ENCODE measurements around the gene PMPCA. TPM values are rescaled to one million over a fixed set of nuclear protein-coding genes. Genes with fewer than 3 reads are reported as not detected.

Gene PMPCA
- 10 to 100 TPM; 69.2 to 73.7 TPM for total RNA-seq

GRCh38 chr9:136410500-136411287 lies at the start of gene PMPCA, which contains the start of gene ENTR1:
Gene PMPCA (plus strand): TSS chr9:136410658. CDS start chr9:136410669, 11 bp downstream.
Gene ENTR1 (minus strand): TSS chr9:136410614. CDS start chr9:136410397, 217 bp downstream.
- Mint-ChIP-seq H3K27me3 (ENCODE audit: low read depth) (no peaks in the 10 kb centered on the region), H3K4me3 (peak within 1 kb of the TSS; percentile 90), H3K4me1 (ENCODE audit: low read depth) (peaks cover 56% of the 10 kb centered on the region), H3K36me3 (ENCODE audit: low read depth) (peaks cover 56% of the 10 kb centered on the region), H3K27ac (peak within 1 kb of the TSS; percentile 95), H3K9me3 (no peaks in the 10 kb centered on the region)
- intact Hi-C loops (cut with micrococcal nuclease) = loop anchor here (1.0 to 5.0 kb wide), 2 partner anchors 10 to 832 kb away; partner anchors contain the start of genes SNAPC4 and TUBB4B
- peak; percentile 98 for DNase-seq
- CTCF ChIA-PET = interaction anchor here (0.9 to 2.1 kb wide), 5 partner anchors 10 to 73 kb away, joined by 3 to 8 read pairs (median 4); partner anchors contain the start of gene INPP5E

GRCh38 chr9:136361047-136361753 lies 49.3 kb upstream of the PMPCA start:
- no peak for DNase-seq
- peaks cover 5% of the 10 kb centered on the region for H3K4me1 Mint-ChIP-seq (ENCODE audit: low read depth)
- H3K4me3 Mint-ChIP-seq = no peak overlapping the region
- CTCF ChIA-PET = no interaction called here
- intact Hi-C loops (cut with micrococcal nuclease) = no loop called here
- no peaks in the 10 kb centered on the region for H3K27me3 Mint-ChIP-seq (ENCODE audit: low read depth)
- no peak overlapping the region for H3K27ac Mint-ChIP-seq
- H3K36me3 Mint-ChIP-seq (ENCODE audit: low read depth) = no peaks in the 10 kb centered on the region
- no peaks in the 10 kb centered on the region for H3K9me3 Mint-ChIP-seq

DNA sequence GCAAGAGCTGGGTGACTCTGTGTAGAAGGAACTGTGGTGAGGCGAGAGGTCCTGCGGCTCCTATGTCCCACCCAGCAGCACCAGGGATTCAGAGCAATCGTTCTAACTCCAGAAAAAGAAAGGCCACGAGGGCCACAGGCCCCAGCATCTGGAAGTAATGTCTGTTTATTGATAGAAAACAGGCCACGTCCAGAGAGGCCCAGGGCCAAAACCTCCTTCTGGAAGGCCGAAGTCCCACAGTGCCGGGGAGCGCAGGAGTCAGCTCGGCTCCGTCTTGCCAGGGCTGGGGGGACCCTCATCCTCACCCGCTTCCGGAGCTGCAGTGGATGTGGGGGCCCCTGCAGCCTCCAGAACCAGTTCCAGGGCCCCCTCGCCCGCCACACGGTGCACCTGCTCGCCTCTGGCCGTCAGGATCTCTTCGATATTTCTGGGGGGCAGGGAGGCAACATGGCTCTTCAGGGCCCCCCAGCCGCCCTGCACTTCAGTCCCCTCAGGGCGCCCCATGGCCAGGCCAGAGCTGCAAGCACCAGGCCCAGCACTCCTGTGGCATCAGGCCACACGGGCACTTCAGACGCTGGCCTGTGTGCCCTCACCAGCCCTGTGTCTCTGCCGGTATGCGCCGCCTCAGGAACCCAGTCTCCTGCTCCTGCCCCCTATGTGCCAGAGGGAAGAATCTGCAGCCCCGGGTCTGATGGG lies 48.6 kb upstream of the PMPCA start:
- no peak overlapping the region for H3K4me3 Mint-ChIP-seq
- CTCF ChIA-PET = interaction anchor here (1.1 kb wide), 1 partner anchor 23 kb away, joined by 3 read pairs; no protein-coding TSS in a partner anchor
- intact Hi-C loops (cut with micrococcal nuclease) = loop anchor here (2.0 kb wide), 2 partner anchors 183 to 455 kb away; partner anchors contain the start of gene CAMSAP1

DNA sequence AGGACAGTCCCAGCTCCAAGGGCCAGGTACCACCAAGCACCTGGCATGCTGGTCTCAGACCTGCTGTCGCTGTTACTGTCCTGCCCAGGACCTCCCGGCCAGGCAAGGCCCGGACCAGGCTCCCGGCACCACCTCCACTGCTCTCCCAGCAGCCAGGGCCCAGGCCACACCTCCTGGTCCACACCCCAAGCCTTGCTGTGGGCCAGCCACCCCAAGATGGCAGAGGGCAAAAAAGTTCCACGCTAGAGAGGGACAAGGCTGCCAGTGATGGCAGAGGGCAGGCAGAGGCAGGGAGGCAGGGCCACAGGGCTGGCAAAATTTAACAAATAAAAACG lies 48.0 kb upstream of the PMPCA start:
- no peaks in the 10 kb centered on the region for H3K36me3 Mint-ChIP-seq (ENCODE audit: low read depth)
- intact Hi-C loops (cut with micrococcal nuclease) = loop anchor here (2.0 kb wide), 2 partner anchors 182 to 456 kb away; partner anchors contain the start of gene CAMSAP1
- H3K4me1 Mint-ChIP-seq (ENCODE audit: low read depth) = peaks cover 5% of the 10 kb centered on the region
- CTCF ChIA-PET = interaction anchor here (0.7 to 1.4 kb wide), 5 partner anchors 18 to 186 kb away, joined by 3 to 6 read pairs (median 3); no protein-coding TSS in a partner anchor
- H3K4me3 Mint-ChIP-seq = peak overlapping the region; percentile 84
- peak overlapping the region; percentile 21 for H3K27ac Mint-ChIP-seq
- no peaks in the 10 kb centered on the region for H3K27me3 Mint-ChIP-seq (ENCODE audit: low read depth)
- DNase-seq = no peak
- H3K9me3 Mint-ChIP-seq = no peaks in the 10 kb centered on the region

More for the DNA sequence above, 48.6 kb upstream of the PMPCA start:
- Mint-ChIP-seq H3K9me3 (no peaks in the 10 kb centered on the region), H3K4me1 (ENCODE audit: low read depth) (peaks cover 5% of the 10 kb centered on the region), H3K27ac (no peak overlapping the region), H3K27me3 (ENCODE audit: low read depth) (no peaks in the 10 kb centered on the region), H3K36me3 (ENCODE audit: low read depth) (no peaks in the 10 kb centered on the region)
- DNase-seq = no peak

- CTCF ChIA-PET = interaction anchor here (0.5 to 1.4 kb wide), 11 partner anchors 11 to 200 kb away, joined by 3 to 6 read pairs (median 3); partner anchors contain the start of gene SNAPC4
- no peaks in the 10 kb centered on the region for H3K27me3 Mint-ChIP-seq (ENCODE audit: low read depth)
- H3K9me3 Mint-ChIP-seq = no peaks in the 10 kb centered on the region
- H3K4me3 Mint-ChIP-seq = peak within 1 kb of the TSS; percentile 84
- no peaks in the 10 kb centered on the region for H3K36me3 Mint-ChIP-seq (ENCODE audit: low read depth)
- intact Hi-C loops (cut with micrococcal nuclease) = loop anchor here (1.0 to 2.0 kb wide), 9 partner anchors 40 to 457 kb away; partner anchors contain the start of genes CAMSAP1, QSOX2, SEC16A and UBAC1
- DNase-seq = peak; percentile 98
- H3K4me1 Mint-ChIP-seq (ENCODE audit: low read depth) = peaks cover 5% of the 10 kb centered on the region
- peak within 1 kb of the TSS; percentile 89 for H3K27ac Mint-ChIP-seq
Measured at GRCh38 chr9:136363106-136363948, 47.1 kb upstream of the PMPCA start, which contains the start of gene DNLZ. Gene DNLZ (minus strand): TSS chr9:136363744. CDS start chr9:136363714, 30 bp downstream.

- H3K27me3 Mint-ChIP-seq (ENCODE audit: low read depth) = no peaks in the 10 kb centered on the region
- no peak overlapping the region for H3K27ac Mint-ChIP-seq
- peaks cover 5% of the 10 kb centered on the region for H3K4me1 Mint-ChIP-seq (ENCODE audit: low read depth)
- intact Hi-C loops (cut with micrococcal nuclease) = loop anchor here (1.0 to 2.0 kb wide), 9 partner anchors 39 to 457 kb away; partner anchors contain the start of genes CAMSAP1, QSOX2, SEC16A and UBAC1
- no peaks in the 10 kb centered on the region for H3K36me3 Mint-ChIP-seq (ENCODE audit: low read depth)
- no peak overlapping the region for H3K4me3 Mint-ChIP-seq
- no peaks in the 10 kb centered on the region for H3K9me3 Mint-ChIP-seq
- peak; percentile 18 for DNase-seq
- CTCF ChIA-PET = interaction anchor here (0.6 to 1.4 kb wide), 6 partner anchors 11 to 184 kb away, joined by 3 read pairs; partner anchors contain the start of gene SNAPC4
Measured at GRCh38 chr9:136363949-136364748, 46.3 kb upstream of the PMPCA start.

DNA sequence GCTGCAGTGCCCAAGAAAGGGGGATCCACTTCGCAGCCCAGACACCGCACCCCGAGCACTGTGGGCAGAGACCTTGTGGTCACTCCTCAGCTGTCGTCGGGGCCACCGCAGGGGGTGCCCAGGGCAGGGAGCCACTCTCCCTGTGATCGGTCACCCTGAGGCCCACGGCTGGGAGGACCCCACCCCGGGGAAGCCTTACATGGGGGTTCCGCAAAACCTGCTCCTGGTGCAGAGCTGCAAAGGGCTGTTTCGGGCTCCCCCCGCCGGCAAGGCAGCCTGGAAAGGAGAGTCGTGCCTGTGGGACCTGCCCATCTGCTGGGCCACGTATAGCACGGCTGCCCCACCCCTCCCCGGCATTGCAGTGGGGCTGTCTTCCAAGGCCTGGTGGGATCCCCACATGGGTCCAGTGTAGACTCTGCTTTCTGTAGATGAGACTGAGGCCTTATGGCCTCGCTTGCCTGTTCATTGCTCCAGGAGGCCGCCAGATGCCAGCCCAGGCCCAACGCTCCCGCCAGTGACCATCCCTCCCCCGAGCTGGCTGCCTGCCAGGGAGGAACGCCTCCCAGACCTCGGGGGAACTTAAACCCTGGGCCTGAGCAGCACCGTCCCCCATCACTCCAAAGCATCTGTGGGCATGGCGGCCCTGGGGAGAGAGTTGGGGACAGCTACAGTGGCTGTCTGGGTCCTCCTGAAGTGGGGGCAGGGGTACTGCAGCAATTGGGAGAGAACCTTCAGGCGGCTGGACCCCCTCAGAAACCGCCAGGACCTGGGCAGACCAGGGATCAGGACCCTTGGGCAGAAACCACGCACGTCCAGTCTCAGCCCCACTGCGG lies 45.3 kb upstream of the PMPCA start:
- CTCF ChIA-PET = no interaction called here
- no peak for DNase-seq
- intact Hi-C loops (cut with micrococcal nuclease) = no loop called here
- Mint-ChIP-seq H3K27me3 (ENCODE audit: low read depth) (no peaks in the 10 kb centered on the region), H3K36me3 (ENCODE audit: low read depth) (no peaks in the 10 kb centered on the region), H3K4me3 (no peak overlapping the region), H3K9me3 (no peaks in the 10 kb centered on the region), H3K4me1 (ENCODE audit: low read depth) (peaks cover 5% of the 10 kb centered on the region), H3K27ac (no peak overlapping the region)

DNA sequence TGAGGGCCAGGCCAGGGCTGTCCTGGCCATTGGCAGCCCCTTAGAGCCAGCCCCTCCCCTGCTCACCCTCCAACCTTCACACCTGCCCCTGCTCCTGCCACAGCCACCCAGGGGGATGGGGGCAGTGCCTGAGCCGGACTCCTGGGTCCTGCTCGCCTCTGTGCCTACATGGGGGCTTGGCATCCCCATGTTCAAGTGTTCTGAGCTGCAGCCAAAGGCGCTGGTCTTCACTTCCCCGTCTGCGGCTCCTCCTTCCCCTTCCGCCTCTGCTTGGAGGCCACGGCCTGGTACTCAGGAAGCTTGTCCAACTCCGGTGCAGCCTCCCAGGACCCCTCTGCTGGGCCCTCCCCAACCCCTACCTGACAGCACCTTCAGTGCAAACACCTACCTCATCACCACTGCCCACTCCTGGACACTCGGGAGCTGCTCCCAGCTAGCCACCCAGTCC lies 44.7 kb upstream of the PMPCA start:
- H3K4me1 Mint-ChIP-seq (ENCODE audit: low read depth) = peaks cover 5% of the 10 kb centered on the region
- CTCF ChIA-PET = no interaction called here
- intact Hi-C loops (cut with micrococcal nuclease) = no loop called here
- no peak overlapping the region for H3K27ac Mint-ChIP-seq
- DNase-seq = no peak
- H3K9me3 Mint-ChIP-seq = no peaks in the 10 kb centered on the region
- H3K27me3 Mint-ChIP-seq (ENCODE audit: low read depth) = no peaks in the 10 kb centered on the region
- H3K4me3 Mint-ChIP-seq = no peak overlapping the region
- no peaks in the 10 kb centered on the region for H3K36me3 Mint-ChIP-seq (ENCODE audit: low read depth)

DNA sequence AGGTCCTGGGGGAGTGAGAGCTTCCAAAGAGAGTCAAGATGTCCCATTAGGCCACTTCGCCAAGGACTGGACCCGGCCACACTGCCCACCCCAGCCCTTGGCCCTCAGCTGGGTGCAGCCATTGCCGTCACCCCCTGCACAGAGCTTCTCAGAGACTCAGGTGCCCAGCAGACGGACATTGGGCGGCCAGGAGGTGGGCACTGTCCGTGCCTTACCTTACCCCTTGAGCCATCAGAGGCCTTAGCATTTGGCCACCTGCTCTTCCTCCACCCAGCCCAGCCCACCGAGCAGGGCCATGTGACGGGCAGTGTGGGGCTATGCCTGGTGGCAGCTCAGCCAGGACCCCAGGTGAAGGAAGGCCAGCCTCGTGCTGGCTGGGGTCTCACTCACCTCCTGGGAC lies 43.6 kb upstream of the PMPCA start:
- intact Hi-C loops (cut with micrococcal nuclease) = no loop called here
- Mint-ChIP-seq H3K9me3 (no peaks in the 10 kb centered on the region), H3K4me1 (ENCODE audit: low read depth) (peaks cover 5% of the 10 kb centered on the region), H3K36me3 (ENCODE audit: low read depth) (no peaks in the 10 kb centered on the region), H3K27me3 (ENCODE audit: low read depth) (no peaks in the 10 kb centered on the region), H3K27ac (no peak overlapping the region), H3K4me3 (no peak overlapping the region)
- no peak for DNase-seq
- CTCF ChIA-PET = interaction anchor here (1.2 kb wide), 1 partner anchor 34 kb away, joined by 3 read pairs; no protein-coding TSS in a partner anchor
